Measurements from ENCODE around the gene MBOAT2.

DNA sequence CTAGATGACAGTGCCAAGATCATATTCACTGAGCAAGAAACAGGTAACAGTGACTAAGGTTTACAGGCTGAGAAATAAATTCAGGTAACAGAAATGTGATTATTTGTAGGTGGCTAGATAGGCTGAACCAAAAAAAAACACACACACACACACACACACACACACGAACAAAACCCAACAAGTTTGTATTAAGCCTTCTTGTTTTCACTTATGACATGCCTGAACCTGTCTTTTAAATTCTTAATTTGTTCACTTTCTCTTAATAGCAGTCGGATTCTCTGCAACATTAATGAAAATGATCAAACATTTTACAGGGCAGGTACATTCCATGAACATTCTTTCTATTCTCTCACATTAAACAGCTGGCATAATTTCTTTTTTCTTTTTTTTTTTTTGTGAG, 147.3 kb downstream of the MBOAT2 start:
- TF ChIP-seq EZH2phosphoT487 (IDR thresholded peaks at IDR 0.05; ENCODE audit: insufficient read depth, low read depth) = no peak
- TF ChIP-seq EZH2 (IDR thresholded peaks at IDR 0.05; ENCODE audit: insufficient read depth, poor library complexity, severe bottlenecking) = no peak
